Measurements from ENCODE around the gene BUD23.
"Not testable (repeated sequence)": the region's sequence is repeated elsewhere in the genome, so short reads cannot be mapped to it uniquely, and the experiment has no call there.

BUD23 gene

DNA sequence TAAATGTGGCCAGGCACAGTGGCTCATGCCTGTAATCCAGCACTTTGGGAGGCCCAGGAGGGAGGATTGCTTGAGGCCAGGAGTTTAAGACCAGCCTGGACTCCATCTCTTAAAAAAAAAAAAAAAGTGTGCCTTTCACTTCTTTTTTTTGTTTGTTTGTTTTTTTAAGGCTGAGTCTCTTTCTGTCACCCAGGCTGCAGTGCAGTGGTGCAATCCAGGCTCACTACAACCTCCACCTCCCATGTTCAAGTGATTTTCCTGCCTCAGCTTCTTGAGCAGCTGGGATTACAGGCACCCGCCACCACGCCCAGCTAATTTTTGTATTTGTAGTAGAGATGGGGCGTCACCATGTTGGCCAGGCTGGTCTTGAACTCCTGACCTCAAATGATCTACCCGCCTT lies 38.8 kb downstream of the BUD23 start:
- DNase-seq = not testable (repeated sequence)

DNA sequence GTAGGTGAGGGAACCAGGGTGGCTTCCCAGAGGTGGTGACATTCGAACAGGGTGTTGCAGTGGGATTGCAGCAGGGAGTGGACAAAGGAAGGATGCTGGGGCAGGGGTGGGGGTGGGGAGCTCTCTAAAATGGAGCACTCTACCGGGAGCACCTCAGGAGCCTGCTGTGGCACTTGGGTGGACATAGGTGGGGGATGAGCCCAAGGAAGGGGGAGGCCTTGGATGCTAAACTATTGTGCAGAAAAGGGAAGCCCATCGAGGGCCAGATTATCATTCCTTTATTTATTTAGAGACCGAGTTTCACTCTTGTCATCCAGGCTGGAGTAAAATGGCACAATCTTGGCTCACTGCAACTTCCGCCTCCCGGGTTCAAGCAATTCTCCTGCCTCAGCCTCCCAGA lies 39.4 kb downstream of the BUD23 start:
- DNase-seq = no peak

DNA sequence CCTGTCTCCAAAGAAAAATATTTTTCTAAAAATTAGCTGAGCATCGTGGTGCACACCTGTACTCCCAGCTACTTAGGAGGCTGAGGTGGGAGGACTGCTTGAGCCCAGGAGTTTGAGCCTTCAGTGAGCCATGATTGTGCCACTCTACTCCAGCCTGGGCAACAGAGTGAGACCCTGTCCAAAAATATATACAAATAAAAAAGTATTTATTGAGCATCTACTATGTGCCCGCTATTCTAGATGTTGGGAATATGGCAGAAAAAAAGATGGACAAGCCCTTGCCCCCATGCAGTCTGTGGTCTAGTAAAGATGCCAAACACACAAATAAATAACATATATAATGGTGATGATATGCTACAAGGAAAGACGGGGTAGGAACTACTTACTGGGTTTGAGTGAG lies 40.4 kb downstream of the BUD23 start:
- no peak for DNase-seq

DNA sequence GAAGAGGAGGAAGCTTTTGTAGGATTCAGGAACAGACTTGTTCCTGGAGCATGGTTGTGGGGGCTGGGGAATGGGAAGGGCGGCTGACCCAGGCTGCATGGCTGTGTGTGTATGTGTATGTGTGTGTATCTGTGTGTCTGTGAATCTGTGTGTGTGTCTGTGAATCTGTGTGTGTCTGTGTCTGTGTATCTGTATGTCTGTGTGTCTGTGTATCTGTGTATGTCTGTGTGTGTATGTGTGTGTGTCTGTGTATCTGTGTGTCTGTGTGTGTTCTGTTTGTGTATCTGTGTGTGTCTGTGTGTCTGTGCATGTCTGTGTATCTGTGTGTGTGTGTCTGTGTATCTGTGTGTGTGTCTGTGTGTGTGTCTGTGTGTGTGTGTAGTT lies 42.7 kb downstream of the BUD23 start:
- DNase-seq = no peak

DNA sequence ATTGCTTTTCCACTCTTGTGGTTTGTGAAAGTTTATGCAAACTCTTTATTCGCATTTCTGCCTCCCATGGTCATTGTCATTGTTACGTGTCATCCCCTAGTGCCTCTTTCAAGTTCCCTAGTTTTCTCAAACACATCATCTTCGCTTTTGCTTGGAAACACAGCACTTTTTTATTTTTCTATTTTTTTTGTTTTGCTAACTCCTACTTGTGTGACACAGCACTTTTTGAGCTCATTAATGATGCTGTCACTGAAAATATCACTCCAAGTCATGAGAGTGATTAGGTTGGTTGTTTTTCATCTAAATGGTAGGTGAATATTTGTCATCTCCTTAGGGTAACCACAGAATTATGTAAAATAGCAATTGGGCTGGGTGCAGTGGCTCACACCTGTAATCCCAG lies 44.6 kb downstream of the BUD23 start:
- no peak for DNase-seq

DNA sequence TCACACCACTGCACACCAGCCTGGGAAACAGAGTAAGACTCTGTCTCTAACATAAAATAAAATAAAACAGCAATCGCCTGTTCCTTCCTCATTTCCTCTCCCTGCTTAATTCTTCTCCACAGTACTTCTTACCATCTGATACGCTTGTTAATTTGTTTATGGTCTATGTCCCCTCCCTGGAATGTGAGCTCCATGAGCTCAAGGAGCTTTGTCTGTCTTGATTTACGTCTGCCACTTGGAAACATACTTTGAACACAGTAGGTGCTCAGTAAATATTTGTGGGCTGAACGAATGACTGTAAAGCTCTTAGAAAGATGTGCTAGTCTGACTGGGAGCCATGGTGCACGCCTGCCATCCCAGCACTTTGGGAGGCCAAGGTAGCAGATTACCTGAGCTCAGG lies 45.2 kb downstream of the BUD23 start:
- DNase-seq = no peak

DNA sequence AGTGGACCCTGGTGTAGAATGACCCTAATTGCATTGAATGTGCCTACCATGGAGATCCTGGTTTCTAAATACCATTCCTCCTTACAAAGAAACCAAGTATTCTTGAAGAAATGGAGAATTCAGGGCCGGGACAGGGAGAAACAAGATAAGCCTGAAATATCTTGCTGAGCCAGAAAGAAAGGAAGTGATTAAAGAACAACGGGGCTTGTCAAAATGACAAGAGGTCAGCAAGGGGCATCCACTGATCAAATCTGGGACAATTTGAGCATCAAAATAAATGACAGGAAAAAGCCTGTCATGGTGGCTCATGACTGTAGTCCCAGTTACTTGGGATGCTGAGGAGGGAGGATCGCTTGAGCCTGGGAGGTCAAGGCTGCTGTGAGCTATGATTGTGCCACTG lies 47.1 kb downstream of the BUD23 start:
- no peak for DNase-seq

DNA sequence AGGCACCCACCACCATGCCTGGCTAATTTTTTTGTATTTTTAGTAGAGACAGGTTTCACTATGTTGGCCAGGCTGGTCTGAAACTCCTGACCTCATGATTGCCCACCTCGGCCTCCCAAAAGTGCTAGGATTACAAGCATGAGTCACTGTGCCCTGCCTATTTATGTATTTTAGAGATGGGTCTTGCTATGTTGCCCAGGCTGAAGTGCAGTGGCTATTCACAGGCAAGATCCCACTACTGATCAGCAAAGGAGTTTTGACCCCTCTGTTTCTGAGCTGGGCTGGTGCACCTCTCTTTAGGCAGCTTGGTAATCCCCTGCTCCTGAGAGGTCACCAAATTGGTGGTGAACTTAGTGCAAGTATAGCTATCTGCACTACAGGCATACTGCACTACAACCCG lies 49.0 kb downstream of the BUD23 start:
- DNase-seq = no peak

DNA sequence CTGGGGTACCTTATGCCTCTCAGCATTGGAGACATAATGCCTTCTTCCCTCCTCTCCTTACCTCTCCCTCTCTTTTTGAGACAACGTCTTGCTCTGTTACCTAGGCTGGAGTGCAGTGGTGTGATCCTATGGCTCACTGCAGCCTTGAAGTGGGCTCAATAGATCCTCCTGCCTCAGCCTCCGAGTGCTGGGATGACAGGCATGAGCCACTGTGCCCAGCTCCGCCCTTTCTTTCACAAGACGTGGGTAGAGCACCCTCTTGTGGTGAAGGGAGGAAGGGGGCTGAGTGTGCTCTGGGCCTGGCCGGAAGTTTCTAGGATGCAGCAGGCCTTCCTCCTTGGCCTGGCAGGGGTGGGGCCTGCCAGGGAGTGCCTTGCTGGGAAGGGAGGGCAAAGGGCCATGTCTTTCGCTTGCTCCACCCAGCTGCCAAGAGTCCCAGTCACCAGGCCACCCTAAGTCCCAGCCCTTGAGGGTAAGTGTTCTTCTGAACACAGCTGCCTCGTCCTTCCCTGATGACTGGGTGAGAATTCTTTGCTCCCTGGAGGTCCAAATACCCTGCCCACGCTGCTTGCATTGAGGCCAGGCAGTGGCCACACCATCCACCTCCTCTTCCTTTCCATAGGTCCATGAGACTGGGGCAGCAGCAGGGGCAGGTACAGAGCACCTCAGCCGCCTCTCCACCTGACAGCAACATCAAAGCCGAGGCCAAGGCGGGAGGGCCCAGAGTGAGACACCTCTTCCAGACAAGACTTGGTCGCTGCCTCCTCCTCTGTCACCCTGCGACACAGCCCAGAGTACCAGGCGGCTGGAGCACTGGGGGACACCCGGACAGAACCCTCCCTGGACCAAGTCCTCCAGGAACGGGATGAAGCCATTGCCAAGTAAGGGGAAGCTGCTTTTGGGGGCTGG lies 51.5 kb downstream of the BUD23 start:
- peak; percentile 81 for DNase-seq

DNA sequence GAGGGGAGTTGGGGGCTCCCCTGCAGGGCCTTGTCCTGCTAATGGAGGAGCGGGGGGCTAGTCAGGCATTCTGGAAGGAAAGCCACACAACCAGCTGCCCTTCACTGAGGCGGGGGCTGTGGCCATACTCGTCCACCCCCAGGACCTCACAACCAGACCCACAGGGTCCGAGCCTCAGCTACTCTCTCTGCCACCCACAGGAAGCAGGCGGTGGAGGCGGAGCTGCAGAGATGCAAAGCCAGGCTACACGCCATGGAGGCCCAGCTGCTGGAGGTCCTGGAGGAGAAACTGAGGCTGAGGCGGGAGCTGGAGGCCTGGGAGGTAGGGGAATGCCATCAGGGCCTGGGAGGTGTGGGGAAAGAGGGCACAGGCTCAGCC lies 52.1 kb downstream of the BUD23 start:
- no peak for DNase-seq

DNA sequence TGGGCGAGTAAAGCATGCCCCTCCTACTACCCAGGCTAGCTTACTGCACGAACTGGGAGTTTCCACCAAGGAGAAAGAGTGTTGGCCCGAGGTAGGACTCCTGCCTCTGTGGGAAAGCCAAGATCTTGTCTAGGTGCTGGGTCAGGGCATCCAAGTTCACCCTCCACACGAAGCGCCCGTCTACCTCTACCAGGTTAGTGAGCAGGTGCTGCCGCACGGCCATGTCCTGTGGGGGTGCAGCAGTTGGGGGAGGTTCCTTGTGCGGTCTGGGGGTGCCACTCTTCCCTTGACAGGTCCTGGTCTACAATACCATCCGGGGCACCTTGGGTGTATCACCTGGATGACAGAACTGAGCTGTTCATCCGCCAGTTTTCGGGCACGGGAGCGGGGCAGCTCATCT lies 53.5 kb downstream of the BUD23 start:
- DNase-seq = no peak

DNA sequence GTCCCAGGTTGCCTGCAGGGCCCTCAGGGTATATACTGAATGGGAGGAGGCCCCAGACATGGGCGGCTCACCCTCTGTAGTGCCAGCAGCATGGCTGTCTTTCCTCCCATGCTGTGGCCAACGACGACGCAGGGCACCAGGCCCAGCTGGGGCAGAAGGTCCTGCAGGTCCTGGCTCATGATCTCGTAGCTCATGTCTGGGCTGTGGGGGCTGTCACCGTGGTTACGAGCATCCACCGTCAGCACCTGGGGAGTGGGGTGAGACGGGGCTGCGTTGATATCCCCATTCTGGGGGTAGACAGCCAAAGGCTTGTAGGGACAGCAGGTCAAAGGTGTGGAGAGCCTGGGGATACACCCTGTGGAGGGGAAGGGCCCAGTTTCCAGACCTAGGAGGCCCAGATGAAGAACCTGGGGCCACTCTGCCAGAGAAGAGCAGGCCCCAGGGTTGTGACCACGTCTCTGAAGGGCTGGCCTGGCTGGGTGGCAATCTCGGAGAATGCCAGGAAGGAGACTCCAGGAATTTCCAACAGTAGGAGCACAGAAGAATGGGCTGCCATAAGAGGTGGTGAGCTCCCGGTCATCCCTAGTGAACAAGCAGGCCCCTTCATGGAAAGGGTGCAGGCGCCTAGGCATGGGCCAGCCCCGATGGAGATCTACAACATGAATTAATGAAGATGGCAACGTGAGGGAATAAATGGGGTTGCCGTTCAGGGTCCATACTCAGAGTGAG lies 54.3 kb downstream of the BUD23 start:
- DNase-seq = no peak

DNA sequence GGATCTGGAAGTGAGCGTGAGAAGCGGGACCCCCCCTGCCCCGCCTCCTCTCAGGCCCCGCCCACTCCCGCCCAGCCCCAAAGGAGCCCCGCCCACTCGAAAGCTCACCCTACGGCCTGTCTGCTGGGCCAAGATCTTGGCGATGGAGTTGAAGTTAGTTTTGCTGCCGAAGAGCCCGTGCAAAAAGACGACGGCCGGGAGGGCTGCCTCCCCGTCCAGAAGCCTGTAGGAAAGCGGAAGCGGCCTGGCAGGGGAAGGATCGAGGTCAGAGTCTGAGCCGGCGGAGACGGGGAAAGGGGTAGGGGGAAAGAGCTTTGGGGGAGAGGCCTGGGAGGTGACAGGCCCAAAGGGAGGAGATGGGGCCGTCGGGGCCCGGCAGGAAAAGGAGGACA lies 54.8 kb downstream of the BUD23 start:
- DNase-seq = peak; percentile 39

DNA sequence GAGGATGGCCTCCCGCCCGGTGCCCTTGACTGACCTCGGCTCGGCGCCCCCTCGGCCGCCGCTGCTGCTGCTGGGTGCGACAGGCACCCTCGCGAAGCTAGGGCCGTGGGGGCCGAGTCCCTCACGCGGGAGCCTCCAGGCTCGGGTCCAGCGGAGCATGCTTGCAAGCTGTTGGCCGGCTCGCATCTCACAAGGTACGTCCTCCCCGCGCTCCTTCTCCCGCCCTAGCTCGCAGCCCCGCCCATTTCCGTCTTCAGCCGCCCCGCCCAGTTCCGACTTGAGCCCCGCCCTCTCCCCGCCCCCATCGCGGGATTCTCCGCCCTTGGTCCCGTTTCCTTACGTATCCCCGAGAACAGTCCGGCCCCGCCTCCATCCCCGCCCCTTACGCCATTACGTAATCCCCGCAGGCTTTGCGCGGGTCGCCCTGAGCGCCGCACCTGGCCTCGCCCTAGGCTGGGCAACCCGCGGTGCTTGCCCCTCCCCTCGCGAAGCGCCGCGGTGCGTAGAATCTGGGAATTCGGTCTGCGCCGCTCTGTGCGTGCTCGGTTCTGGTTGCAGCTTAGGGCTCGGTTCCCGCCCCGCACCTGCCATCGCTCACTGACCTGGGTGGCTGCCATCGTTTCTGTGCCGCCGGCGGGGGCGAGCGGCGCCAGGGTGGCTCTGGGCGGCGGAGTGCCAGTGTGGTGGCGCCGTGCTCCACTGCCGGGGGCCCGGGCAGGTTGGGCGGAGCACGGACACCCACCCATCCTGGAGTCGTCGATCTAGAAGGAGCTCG lies 55.4 kb downstream of the BUD23 start, which contains the start of gene ABHD11:
Gene ABHD11, minus strand, starts transcription at position 191 of the 775 bp plus-strand sequence. Its CDS starts 32 bp downstream, at position 159.
- DNase-seq = peak; percentile 88

DNA sequence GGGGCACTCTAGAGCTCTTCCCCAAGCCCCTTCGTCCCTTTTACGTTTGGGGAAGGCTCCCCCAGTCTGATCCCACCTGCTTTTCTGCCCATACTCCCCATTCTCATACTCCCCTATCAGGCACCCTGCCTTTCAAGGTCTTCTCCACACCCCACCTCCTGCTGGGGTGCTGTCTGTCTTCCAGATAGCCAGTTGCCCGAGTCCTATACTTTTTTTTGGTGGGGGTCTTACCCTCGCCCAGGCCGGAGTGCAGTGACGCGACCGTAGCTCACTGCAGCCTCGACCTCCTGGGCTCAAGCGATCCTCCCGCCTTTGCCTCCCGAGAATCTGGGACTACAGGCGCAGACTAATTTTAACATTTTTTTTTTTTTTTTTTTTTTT lies 56.0 kb downstream of the BUD23 start:
- no peak for DNase-seq

DNA sequence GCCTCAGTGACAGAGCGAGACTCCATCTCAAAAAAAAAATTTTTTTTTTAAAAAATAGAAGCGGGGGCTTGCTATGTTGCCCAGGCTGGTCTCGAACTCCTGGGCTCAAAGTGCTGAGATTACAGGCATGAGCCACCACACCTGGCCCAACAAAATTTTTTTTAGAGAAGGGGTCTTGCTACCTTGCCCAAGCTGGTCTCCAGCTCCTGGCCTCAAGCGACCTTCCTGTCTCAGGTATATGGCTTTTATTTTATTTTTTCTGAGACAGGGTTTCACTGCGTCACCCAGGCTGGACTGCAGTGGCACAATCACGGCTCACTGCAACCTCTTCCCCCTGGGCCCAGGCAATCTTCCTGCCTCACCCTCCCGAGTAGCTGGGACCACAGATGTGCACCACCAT lies 56.8 kb downstream of the BUD23 start:
- no peak for DNase-seq

DNA sequence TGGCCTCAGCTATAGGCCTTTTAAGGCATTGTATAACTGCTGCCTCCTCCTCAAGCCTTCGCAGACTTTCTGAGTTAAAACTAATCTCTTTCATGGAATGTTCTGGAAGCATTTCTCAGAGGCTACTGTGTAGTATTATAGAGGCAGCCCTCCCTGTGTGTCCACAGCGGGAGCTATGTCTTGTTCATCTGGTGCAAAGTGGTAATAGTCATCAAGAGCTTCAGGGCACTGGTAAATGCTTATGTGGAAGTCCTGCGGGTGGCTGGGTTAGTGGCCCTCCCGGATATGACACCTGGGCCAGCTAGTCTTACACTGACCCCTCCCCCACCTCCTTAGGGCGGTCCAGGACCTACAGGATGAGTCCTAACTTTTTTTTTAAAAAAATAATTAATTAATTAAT lies 57.4 kb downstream of the BUD23 start:
- DNase-seq = no peak

DNA sequence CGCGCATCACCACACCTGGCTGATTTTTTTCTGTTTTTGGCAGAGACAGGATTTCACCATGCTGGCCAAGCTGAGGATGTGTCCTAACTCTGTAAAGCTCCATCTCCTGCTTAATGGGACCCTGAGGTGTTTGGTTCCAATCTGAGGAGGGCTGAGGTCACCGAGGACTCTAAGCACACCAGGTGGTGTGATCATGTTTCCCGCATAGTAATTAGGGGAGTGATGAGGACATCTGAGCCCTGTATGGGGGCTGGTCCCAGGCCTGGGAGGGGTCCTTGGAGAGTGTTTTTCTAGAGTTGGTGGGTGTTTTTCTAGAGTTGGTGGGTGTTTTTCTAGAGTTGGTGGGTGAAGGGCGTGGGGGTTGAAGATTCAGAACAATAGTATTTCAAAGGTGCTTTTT lies 58.2 kb downstream of the BUD23 start:
- DNase-seq = no peak

DNA sequence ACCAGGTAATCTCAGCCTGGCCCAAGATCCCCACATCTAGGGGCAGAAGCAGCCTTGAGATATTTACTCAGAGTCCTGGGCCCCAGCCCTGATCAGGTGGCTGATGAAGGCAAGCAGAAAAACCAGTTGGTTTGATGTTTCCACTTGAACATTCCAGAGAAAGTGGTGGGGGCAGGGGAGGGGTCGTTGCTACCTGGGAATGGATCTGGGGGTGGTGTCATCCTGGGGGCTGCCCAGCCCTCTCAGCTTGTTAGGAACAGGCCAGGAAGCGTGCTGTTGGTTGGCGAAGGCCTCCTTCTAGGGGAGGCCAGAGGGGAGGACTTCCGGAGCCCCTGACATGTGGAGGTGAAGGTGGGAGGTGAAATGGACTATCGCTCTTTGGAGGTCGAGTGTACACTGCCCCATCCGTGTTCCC lies 58.9 kb downstream of the BUD23 start:
- DNase-seq = no peak

DNA sequence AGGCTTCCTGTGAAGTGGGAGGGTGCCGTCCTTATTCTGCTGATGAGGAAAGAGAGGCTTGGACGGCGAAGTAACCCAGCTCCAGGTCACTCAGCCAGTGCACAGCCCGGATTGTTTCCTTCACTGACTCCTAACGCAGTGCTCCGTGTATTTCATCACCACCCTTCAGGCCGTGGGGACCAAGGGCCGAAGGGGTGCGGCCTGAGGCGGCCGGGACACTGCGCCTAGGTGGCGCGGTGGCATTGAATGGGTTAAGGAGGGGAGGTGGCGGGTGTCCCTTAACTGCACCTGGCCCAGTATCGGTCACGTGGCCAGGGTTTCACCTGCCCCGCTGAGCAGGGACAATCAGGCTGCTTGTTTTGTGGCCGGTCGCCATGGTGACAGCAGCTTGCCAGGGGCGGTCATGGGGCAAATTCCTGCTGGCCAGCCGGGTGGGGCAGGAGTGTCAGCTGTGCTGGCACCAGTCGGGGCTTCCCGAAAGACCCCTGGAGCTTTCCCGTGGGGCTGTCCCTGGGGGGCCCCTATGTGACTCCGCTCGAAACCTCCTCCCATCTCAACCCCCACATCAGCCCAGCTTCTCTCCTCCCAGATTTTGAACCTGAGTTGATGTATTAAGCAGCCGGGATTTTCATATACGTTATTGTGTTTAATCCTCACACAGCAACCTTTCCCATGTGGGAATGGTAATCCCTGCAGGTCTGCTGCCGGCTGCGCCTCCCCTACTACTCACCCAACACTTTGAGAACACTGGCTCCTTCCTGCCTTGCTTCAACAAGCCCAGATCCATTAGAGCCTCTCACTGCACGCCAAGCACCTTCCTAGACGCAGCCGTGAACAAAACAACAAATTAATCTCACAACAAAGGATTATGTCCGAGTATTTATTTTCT lies 59.6 kb downstream of the BUD23 start:
- no peak for DNase-seq

DNA sequence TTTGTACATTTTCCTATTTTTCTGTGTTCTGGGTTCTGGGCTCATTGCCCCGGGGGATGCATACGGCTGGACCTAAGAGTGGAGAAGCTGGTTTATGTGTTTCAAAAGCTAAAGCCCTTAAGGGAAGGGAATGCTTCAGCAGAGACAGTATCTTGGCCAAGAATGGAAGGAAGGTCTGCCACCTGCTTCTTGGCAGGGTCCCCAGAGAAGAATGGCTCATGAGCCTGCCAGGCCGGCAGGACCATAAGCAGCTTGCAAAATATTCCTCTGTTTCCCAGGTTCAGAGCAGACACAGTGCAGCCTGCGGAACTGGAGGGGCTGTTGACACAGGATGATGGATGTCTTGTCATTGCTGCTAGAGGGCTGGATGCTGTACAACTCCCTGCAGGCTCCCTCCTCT lies 63.0 kb downstream of the BUD23 start:
- DNase-seq = no peak

Measured in NCI-H226 (cell line).